SK-N-SH (cell line): ENCODE measurements around the gene SREK1. TPM values are rescaled to one million over a fixed set of nuclear protein-coding genes. Genes with fewer than 3 reads are reported as not detected.

ENCODE experiments used
- CTCF ChIA-PET: fragments of 300-600, 350-600 bp; formaldehyde crosslinking; extraction: SDS; loops from one replicate; lab custom pipeline; 2021; lab: Yijun Ruan, JAX
- POLR2A ChIA-PET: fragments of 350-600 bp; sonication (Branson Sonifier 250); formaldehyde crosslinking; extraction: SDS; loops from one replicate; lab custom pipeline; 2020; ENCODE audit warnings: antibody characterized with exemption, inconsistent platforms; lab: Yijun Ruan, JAX
- DNase-seq: peaks from one replicate; pipeline ENCODE4 v3.0.0; 2012
- H2AFZ ChIP-seq: fragments of 200-600 bp; sonication (generic); 2 replicates; pipeline ENCODE4 v1.8.1; 2016; ENCODE audit warnings: antibody characterized with exemption, mild to moderate bottlenecking, low read depth
- H3F3A ChIP-seq: fragments of 200-600 bp; sonication (generic); replicated peaks from 2 replicates; pipeline ENCODE3; 2016; ENCODE audit warnings: antibody characterized with exemption, mild to moderate bottlenecking; ENCODE audit not compliant: insufficient read depth
- H3K27ac ChIP-seq, 2 experiments: fragments of 200-500 bp in 1 of 2; fragments of 200-600 bp in 1 of 2; sonication (Bioruptor generic) in 1 of 2; sonication (generic), shearing (Covaris generic) in 1 of 2; 2 replicates each; pipeline versions ENCODE4 v1.5.1 to v1.6.1; 2014 to 2016; ENCODE audit warnings: low read depth in 2 of 2, inconsistent platforms in 1 of 2, low read length in 1 of 2, mild to moderate bottlenecking in 1 of 2, mixed read lengths in 1 of 2
- H3K27me3 ChIP-seq: fragments of 200-600 bp; sonication (generic), shearing (Covaris generic); 2 replicates; pipeline ENCODE4 v1.6.1; 2016; ENCODE audit warnings: mixed run types; ENCODE audit not compliant: insufficient read depth
- H3K36me3 ChIP-seq, 2 experiments: fragments of 200-500 bp in 1 of 2; fragments of 200-600 bp in 1 of 2; sonication (Bioruptor generic) in 1 of 2; sonication (generic) in 1 of 2; replicated peaks in 1 of 2; 2 replicates each; pipeline versions ENCODE3 to v1.5.1; 2014 to 2016; ENCODE audit warnings: low read length in 1 of 2, mild to moderate bottlenecking in 1 of 2; ENCODE audit not compliant: insufficient read depth in 2 of 2, control insufficient read depth in 1 of 2
- H3K4me1 ChIP-seq, 2 experiments: fragments of 200-500 bp in 1 of 2; fragments of 200-600 bp in 1 of 2; sonication (Bioruptor generic) in 1 of 2; sonication (generic), shearing (Covaris generic) in 1 of 2; 2 replicates each; pipeline versions ENCODE4 v1.5.1 to v1.6.1; 2014 to 2016; ENCODE audit warnings: low read depth in 1 of 2, low read length in 1 of 2, mixed run types in 1 of 2; ENCODE audit not compliant: insufficient read depth in 2 of 2, control insufficient read depth in 1 of 2
- H3K4me2 ChIP-seq: fragments of 200-600 bp; sonication (generic), shearing (Covaris generic); 2 replicates; pipeline ENCODE4 v1.6.1; 2017; ENCODE audit warnings: mixed run types
- H3K4me3 ChIP-seq, 2 experiments: fragments of 200-500 bp in 1 of 2; fragments of 200-600 bp in 1 of 2; sonication (Bioruptor generic) in 1 of 2; sonication (generic), shearing (Covaris generic) in 1 of 2; 2 replicates each; pipeline versions ENCODE4 v1.5.1 to v1.8.1; 2014 to 2016; ENCODE audit warnings: low read depth in 2 of 2, inconsistent platforms in 1 of 2, low read length in 1 of 2, mild to moderate bottlenecking in 1 of 2, mixed read lengths in 1 of 2, moderate library complexity in 1 of 2
- H3K79me2 ChIP-seq: fragments of 200-600 bp; sonication (generic); 2 replicates; pipeline ENCODE4 v1.8.1; 2017; ENCODE audit warnings: mild to moderate bottlenecking; ENCODE audit not compliant: insufficient read depth
- H3K9ac ChIP-seq: fragments of 200-600 bp; sonication (generic); 2 replicates; pipeline ENCODE4 v1.6.1; 2017; ENCODE audit warnings: mixed run types
- H3K9me2 ChIP-seq: fragments of 200-600 bp; sonication (generic); 2 replicates; pipeline ENCODE4 v1.6.1; 2017; ENCODE audit warnings: mixed run types
- H3K9me3 ChIP-seq: fragments of 200-600 bp; sonication (generic); 2 replicates; pipeline ENCODE4 v1.6.1; 2017; ENCODE audit warnings: mixed run types, mild to moderate bottlenecking, moderate library complexity
- H4K20me1 ChIP-seq: fragments of 200-600 bp; sonication (generic); 2 replicates; pipeline ENCODE4 v1.6.1; 2017; ENCODE audit warnings: mild to moderate bottlenecking, mixed run types; ENCODE audit not compliant: insufficient read depth
- CTCF ChIP-seq: fragments of 200-600 bp; sonication (generic); IDR thresholded peaks from 2 replicates; pipeline ENCODE4 v1.6.1; 2017; ENCODE audit warnings: antibody characterized with exemption, mild to moderate bottlenecking, moderate library complexity
- EP300 ChIP-seq, 2 experiments: IDR thresholded peaks; 2 replicates each; pipeline versions ENCODE4 v1.4.0 to v1.6.1; 2012; ENCODE audit warnings: borderline replicate concordance in 1 of 2, low read depth in 1 of 2, low read length in 1 of 2
- FOXJ3 ChIP-seq: sonication (generic); formaldehyde crosslinking; IDR thresholded peaks from 2 replicates; pipeline ENCODE4 v1.5.1; 2020; ENCODE audit warnings: mild to moderate bottlenecking, missing genetic modification reagents
- FOXM1 ChIP-seq: IDR thresholded peaks from 2 replicates; pipeline ENCODE4 v1.4.0; 2012; ENCODE audit warnings: low read depth, mild to moderate bottlenecking
- MEF2A ChIP-seq: IDR thresholded peaks from 2 replicates; pipeline ENCODE4 v1.4.0; 2012; ENCODE audit warnings: low read depth, borderline replicate concordance
- NFIC ChIP-seq: IDR thresholded peaks from 2 replicates; pipeline ENCODE4 v1.4.0; 2012; ENCODE audit warnings: borderline replicate concordance
- NRF1 ChIP-seq: IDR thresholded peaks from 2 replicates; pipeline ENCODE4 v1.6.1; 2012; ENCODE audit warnings: low read depth, mild to moderate bottlenecking, low read length
- POLR2AphosphoS5 ChIP-seq: IDR thresholded peaks from 2 replicates; pipeline ENCODE4 v1.6.1; 2012; ENCODE audit warnings: low read depth, low read length
- RCOR1 ChIP-seq: fragments of 150-350 bp; IDR thresholded peaks from 2 replicates; pipeline ENCODE4 v1.6.1; 2017; ENCODE audit warnings: antibody characterized with exemption, low read length
- RXRA ChIP-seq: IDR thresholded peaks from 2 replicates; pipeline ENCODE4 v1.4.0; 2012; ENCODE audit warnings: low read depth, mild to moderate bottlenecking, borderline replicate concordance
- SIN3A ChIP-seq: IDR thresholded peaks from 2 replicates; pipeline ENCODE4 v1.6.1; 2012; ENCODE audit warnings: low read depth, mild to moderate bottlenecking, low read length, moderate library complexity, borderline replicate concordance
- TAF1 ChIP-seq: IDR thresholded peaks from 2 replicates; pipeline ENCODE4 v1.6.1; 2012; ENCODE audit warnings: low read depth, mild to moderate bottlenecking, low read length, moderate library complexity, borderline replicate concordance
- TCF12 ChIP-seq: IDR thresholded peaks from 2 replicates; pipeline ENCODE4 v1.4.0; 2012
- USF1 ChIP-seq: IDR thresholded peaks from 2 replicates; pipeline ENCODE4 v1.4.0; 2012; ENCODE audit warnings: low read depth, borderline replicate concordance
- USF2 ChIP-seq: fragments of 150-350 bp; IDR thresholded peaks from 2 replicates; pipeline ENCODE4 v1.6.1; 2017; ENCODE audit warnings: antibody characterized with exemption, low read length, low read depth, borderline replicate concordance
- ZBTB33 ChIP-seq: IDR thresholded peaks from 2 replicates; pipeline ENCODE4 v1.4.0; 2012; ENCODE audit warnings: low read depth, borderline replicate concordance
- WGBS: methylation state at CpG from one replicate; pipeline ENCODE4 v1.1.6; 2017; ENCODE audit warnings: low lambda C conversion rate; 5-methylcytosine and 5-hydroxymethylcytosine counted together
- polyA plus RNA-seq, 3 experiments: library from polyadenylated mRNA; depleted of rRNA; stranded (reverse); fragments of >200 nt; gene quantifications; 2 replicates each; pipeline ENCODE4 v1.2.3, GENCODE V29; 2012
- TF ChIP-seq, protein P1 (sequence below): IDR thresholded peaks from 2 replicates; pipeline ENCODE4; 2012

Gene SREK1
- polyA plus RNA-seq, 1 of the 3 experiments (the other 2 are of a cell fraction), result 17.5 TPM

- Histone ChIP-seq H2AFZ (no peak overlapping the region), H3K9ac (no peak overlapping the region), H3K79me2 (peaks cover 100% of the 10 kb centered on the region), H4K20me1 (peaks cover 61% of the 10 kb centered on the region), H3K4me1 (peaks cover 6 to 13% of the 10 kb centered on the region in 2 experiments; a peak in 3 of 4 replicates), H3K36me3 (peaks cover 13 to 23% of the 10 kb centered on the region in 2 experiments), H3K27me3 (no peaks in the 10 kb centered on the region)
- TF ChIP-seq FOXJ3 (CRISPR knock-in tag) (no peak), TAF1 (no peak), NFIC (no peak), SIN3A (no peak), RXRA (no peak), ZBTB33 (no peak), NRF1 (no peak), FOXM1 (no peak), CTCF (no peak), POLR2AphosphoS5 (no peak), RCOR1 (no peak), USF2 (no peak), USF1 (no peak), MEF2A (no peak), EP300 (IDR thresholded peaks at IDR 0.05; ENCODE audit: borderline replicate concordance in 1 of 2, low read depth in 1 of 2, low read length in 1 of 2) (no peak), TCF12 (no peak)
- TF ChIP-seq, protein P1, sequence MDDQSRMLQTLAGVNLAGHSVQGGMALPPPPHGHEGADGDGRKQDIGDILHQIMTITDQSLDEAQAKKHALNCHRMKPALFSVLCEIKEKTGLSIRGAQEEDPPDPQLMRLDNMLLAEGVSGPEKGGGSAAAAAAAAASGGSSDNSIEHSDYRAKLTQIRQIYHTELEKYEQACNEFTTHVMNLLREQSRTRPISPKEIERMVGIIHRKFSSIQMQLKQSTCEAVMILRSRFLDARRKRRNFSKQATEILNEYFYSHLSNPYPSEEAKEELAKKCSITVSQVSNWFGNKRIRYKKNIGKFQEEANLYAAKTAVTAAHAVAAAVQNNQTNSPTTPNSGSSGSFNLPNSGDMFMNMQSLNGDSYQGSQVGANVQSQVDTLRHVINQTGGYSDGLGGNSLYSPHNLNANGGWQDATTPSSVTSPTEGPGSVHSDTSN, result no peak
- TF ChIP-seq, all 33 proteins: peak for 0
- Histone ChIP-seq H3F3A (peaks cover 8% of the 10 kb centered on the region), H3K4me3 (no peak overlapping the region), H3K9me3 (no peaks in the 10 kb centered on the region), H3K4me2 (no peak overlapping the region), H3K9me2 (no peaks in the 10 kb centered on the region), H3K27ac (no peak overlapping the region)
- 94% methylated on average over 2 of the region's 2 CpGs for WGBS
- ChIA-PET CTCF (no interaction called here), POLR2A (interaction anchor here (0.6 kb wide), 1 partner anchor 27 kb away, joined by 3 read pairs; no protein-coding TSS in a partner anchor)
- no peak for DNase-seq
Observed at GRCh38 chr5:66151030-66151429, 6.9 kb downstream of the SREK1 start.
